Measurements from ENCODE around the gene APOL1.
"Not testable (repeated sequence)": the region's sequence is repeated elsewhere in the genome, so short reads cannot be mapped to it uniquely, and the experiment has no call there.

Gene APOL1

DNA sequence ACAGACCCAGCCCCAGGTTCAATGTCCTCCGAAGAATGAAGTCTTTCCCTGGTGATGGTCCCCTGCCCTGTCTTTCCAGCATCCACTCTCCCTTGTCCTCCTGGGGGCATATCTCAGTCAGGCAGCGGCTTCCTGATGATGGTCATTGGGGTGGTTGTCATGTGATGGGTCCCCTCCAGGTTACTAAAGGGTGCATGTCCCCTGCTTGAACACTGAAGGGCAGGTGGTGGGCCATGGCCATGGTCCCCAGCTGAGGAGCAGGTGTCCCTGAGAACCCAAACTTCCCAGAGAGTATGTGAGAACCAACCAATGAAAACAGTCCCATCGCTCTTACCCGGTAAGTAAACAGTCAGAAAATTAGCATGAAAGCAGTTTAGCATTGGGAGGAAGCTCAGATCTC lies 14.1 kb downstream of the APOL1 start:
- TF ChIP-seq, protein P1, sequence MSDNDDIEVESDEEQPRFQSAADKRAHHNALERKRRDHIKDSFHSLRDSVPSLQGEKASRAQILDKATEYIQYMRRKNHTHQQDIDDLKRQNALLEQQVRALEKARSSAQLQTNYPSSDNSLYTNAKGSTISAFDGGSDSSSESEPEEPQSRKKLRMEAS (IDR thresholded peaks at IDR 0.05; ENCODE audit: low read depth, low read length): no peak
- TF ChIP-seq MYC (IDR thresholded peaks at IDR 0.05; ENCODE audit: low read depth, low read length) (no peak), POLR2A (IDR thresholded peaks at IDR 0.05; ENCODE audit: extremely low read depth, insufficient read length) (no peak)
- TF ChIP-seq, protein P2, sequence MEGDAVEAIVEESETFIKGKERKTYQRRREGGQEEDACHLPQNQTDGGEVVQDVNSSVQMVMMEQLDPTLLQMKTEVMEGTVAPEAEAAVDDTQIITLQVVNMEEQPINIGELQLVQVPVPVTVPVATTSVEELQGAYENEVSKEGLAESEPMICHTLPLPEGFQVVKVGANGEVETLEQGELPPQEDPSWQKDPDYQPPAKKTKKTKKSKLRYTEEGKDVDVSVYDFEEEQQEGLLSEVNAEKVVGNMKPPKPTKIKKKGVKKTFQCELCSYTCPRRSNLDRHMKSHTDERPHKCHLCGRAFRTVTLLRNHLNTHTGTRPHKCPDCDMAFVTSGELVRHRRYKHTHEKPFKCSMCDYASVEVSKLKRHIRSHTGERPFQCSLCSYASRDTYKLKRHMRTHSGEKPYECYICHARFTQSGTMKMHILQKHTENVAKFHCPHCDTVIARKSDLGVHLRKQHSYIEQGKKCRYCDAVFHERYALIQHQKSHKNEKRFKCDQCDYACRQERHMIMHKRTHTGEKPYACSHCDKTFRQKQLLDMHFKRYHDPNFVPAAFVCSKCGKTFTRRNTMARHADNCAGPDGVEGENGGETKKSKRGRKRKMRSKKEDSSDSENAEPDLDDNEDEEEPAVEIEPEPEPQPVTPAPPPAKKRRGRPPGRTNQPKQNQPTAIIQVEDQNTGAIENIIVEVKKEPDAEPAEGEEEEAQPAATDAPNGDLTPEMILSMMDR (IDR thresholded peaks at IDR 0.05; ENCODE audit: low read depth, low read length): no peak
- DNase-seq (ENCODE audit: low read depth): no peak
- no peak overlapping the region for H3K4me3 ChIP-seq (ENCODE audit: low read depth, low read length)

DNA sequence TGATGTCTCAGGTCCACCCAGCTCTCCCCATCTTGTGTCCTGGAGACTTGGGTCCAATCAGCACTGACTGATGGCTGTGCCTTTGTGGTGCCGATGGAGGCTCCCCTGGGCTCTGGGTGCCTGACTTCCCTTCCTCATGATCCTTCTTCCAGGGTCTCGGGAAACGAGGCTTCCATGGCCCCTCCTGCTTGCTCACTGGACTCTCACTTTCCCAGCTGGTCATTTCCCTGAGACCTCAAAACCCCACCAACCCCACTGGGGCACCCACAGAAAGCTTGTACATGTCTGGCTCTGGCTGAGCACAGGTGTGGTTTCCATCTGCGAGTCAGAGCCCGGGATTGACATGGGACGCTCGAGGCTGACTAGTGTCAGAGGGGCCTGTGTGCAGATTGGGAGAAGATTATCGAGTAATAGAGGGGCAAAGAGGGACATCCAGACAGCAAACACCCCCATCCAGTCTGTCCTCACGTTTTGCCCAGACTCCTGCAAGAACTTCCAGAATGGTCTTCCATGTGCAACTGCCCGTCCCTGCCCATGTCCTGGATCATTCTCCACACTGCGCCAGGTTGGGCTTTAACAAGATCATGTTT lies 15.1 kb downstream of the APOL1 start:
- DNase-seq (ENCODE audit: low read depth): no peak
- no peak overlapping the region for H3K4me3 ChIP-seq (ENCODE audit: low read depth, low read length)
- TF ChIP-seq MYC (IDR thresholded peaks at IDR 0.05; ENCODE audit: low read depth, low read length) (no peak), POLR2A (IDR thresholded peaks at IDR 0.05; ENCODE audit: extremely low read depth, insufficient read length) (no peak)
- TF ChIP-seq, protein P1 (IDR thresholded peaks at IDR 0.05; ENCODE audit: low read depth, low read length): no peak
- TF ChIP-seq, protein P2 (IDR thresholded peaks at IDR 0.05; ENCODE audit: low read depth, low read length): no peak

DNA sequence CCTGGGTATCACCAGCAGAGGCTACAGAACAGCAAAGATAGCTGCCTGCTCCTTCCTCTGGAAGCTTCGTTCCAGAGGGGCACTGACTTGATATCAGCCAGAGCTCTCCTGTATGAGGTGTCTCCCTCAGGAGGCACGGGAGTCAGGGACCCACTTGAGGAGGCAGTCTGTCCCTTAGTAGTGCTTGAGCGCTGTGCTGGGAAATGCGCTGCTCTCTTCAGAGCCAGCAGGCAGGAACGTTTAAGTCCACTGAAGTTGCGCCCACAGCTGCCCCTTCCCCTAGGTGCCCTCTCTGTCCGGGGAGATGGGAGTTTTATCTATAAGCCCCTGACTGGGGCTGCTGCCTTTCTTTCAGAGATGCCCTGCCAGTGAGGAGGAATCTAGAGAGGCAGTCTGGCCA lies 18.3 kb downstream of the APOL1 start:
- DNase-seq (ENCODE audit: low read depth); H3K4me3 ChIP-seq (ENCODE audit: low read depth, low read length): not testable (repeated sequence)

DNA sequence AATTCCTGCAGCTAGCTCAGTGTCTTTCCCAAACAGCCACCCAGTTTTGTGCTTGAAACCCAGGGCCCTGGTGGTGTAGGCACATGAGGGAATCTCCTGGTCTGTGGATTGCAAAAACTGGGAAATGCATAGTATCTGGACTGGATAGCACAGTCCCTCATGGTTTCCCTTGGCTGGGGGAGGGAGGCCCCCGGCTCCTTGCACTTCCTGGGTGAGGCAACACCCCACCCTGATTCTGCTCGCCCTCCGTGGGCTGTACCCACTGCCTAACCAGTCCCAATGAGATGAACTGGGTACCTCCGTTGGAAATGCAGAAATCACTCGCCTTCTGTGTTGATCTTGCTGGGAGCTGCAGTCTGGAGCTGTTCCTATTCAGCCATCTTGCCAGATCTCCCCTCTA lies 19.0 kb downstream of the APOL1 start:
- not testable (repeated sequence) for H3K4me3 ChIP-seq (ENCODE audit: low read depth, low read length); DNase-seq (ENCODE audit: low read depth)

DNA sequence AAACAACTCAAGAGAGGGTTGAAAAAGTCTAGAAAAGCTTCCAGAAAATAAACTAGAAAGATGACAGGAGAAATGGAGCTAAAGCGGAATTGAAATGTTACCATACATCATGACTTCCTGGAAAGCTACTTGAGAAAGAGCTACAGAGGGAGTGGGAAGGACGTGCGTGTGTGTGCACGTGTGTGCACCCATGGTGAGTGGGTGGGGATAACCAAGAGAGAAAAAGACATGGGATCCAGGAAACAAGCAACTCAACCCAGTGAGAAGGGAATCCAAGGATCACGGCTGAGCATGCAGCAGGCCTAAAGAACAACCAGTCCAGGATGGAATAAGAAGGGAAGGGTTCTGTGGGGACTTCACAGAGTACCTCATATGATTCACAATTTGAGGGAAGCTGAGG lies 21.6 kb downstream of the APOL1 start:
- H3K4me3 ChIP-seq (ENCODE audit: low read depth, low read length): no peak overlapping the region
- DNase-seq (ENCODE audit: low read depth): no peak
- TF ChIP-seq MYC (IDR thresholded peaks at IDR 0.05; ENCODE audit: low read depth, low read length): no peak
- TF ChIP-seq, protein P1 (IDR thresholded peaks at IDR 0.05; ENCODE audit: low read depth, low read length): no peak
- TF ChIP-seq, protein P2 (IDR thresholded peaks at IDR 0.05; ENCODE audit: low read depth, low read length): no peak
- no peak for TF ChIP-seq POLR2A (IDR thresholded peaks at IDR 0.05; ENCODE audit: extremely low read depth, insufficient read length)

DNA sequence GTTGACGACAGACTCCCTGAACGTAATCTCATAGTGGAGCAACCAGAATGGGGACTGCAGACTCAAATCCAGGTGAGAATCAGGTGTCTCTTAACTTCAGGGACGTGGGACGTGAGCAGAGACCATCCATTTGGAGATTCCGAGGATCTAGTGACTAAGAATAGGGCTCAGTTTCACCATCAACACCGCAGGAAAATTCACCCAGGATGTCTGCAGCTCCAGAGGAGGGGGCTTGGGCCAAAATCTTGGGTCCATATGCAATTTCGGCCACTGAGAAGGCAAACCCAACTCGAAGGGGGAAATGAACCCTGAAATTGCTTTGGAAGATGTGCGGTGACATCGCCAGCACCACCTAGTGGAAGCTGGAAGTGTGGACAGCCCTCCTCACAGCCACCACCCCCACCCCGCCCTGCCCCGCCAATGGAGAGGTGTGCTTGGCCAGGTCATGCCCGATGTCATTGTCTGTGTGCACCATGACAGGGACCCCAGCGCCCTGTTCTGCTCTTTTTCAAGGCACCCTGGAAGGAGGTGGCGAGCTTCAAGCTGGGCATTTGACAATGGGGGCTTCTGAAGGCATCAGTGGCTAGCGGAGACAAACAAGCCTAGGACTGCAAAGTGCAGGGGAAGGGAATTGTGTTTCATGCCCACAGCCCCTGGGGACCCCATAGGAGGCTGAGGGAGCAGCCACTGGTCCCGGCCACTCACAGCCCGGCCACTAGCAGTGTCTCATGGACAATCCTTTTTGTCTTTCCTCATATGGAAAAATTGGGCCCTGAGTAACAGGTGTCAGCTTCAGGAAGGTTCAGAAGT lies 24.8 kb downstream of the APOL1 start:
- no peak overlapping the region for H3K4me3 ChIP-seq (ENCODE audit: low read depth, low read length)
- DNase-seq (ENCODE audit: low read depth): peak; percentile 74
- TF ChIP-seq MYC (IDR thresholded peaks at IDR 0.05; ENCODE audit: low read depth, low read length) (no peak), POLR2A (IDR thresholded peaks at IDR 0.05; ENCODE audit: extremely low read depth, insufficient read length) (no peak)
- TF ChIP-seq, protein P2 (IDR thresholded peaks at IDR 0.05; ENCODE audit: low read depth, low read length): peak; percentile 74
- TF ChIP-seq, protein P1 (IDR thresholded peaks at IDR 0.05; ENCODE audit: low read depth, low read length): no peak

All from NB4 (cell line).